Uterus (tissue), 2 donors: ENCODE data around the gene STXBP4.

Experiments used
- POLR2A ChIP-seq, 2 donors: fragments of 450-650 bp; IDR thresholded peaks; one replicate each; pipeline ENCODE4 v1.6.1; 2016; ENCODE audit warnings: antibody characterized with exemption in 2 of 2, mild to moderate bottlenecking in 1 of 2, moderate library complexity in 1 of 2
- TF ChIP-seq, protein P1 (sequence below), 4 experiments: fragments of 200-600 bp in 2 of 4; fragments of 450-650 bp in 2 of 4; sonication (generic) in 2 of 4; IDR thresholded peaks; one replicate each; pipeline ENCODE4 v1.5.1; 2016 to 2019; ENCODE audit warnings: antibody characterized with exemption in 4 of 4, mild to moderate bottlenecking in 2 of 4, moderate library complexity in 1 of 4

- no peak for TF ChIP-seq POLR2A (IDR thresholded peaks at IDR 0.05)
- TF ChIP-seq, protein P1, sequence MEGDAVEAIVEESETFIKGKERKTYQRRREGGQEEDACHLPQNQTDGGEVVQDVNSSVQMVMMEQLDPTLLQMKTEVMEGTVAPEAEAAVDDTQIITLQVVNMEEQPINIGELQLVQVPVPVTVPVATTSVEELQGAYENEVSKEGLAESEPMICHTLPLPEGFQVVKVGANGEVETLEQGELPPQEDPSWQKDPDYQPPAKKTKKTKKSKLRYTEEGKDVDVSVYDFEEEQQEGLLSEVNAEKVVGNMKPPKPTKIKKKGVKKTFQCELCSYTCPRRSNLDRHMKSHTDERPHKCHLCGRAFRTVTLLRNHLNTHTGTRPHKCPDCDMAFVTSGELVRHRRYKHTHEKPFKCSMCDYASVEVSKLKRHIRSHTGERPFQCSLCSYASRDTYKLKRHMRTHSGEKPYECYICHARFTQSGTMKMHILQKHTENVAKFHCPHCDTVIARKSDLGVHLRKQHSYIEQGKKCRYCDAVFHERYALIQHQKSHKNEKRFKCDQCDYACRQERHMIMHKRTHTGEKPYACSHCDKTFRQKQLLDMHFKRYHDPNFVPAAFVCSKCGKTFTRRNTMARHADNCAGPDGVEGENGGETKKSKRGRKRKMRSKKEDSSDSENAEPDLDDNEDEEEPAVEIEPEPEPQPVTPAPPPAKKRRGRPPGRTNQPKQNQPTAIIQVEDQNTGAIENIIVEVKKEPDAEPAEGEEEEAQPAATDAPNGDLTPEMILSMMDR (IDR thresholded peaks at IDR 0.05), result no peak
These were observed 69.3 kb downstream of the STXBP4 start for GRCh38 chr17:55037828-55038227.
